ENCODE measurements around the gene IP6K3. TPM values are rescaled to one million over a fixed set of nuclear protein-coding genes. Genes with fewer than 3 reads are reported as not detected.

IP6K3 gene
- total and polyA plus RNA-seq, 2 donors (not counting 1 experiment from before 2014, with no cell fraction given), result not detected

- ChIA-PET CTCF (interaction anchor here (0.5 to 3.9 kb wide), 2 partner anchors 12 to 118 kb away, joined by 3 to 23 read pairs; no protein-coding TSS in a partner anchor), POLR2A (interaction anchor here (0.9 kb wide), 1 partner anchor 9 kb away, joined by 3 read pairs; no protein-coding TSS in a partner anchor)
- no peak overlapping the region for H3K27ac Mint-ChIP-seq
- intact Hi-C loops (cut with micrococcal nuclease), result no loop called here
- no peak overlapping the region for H3K9ac ChIP-seq (ENCODE audit: low read length)
- no peaks in the 10 kb centered on the region for H3K27me3 Mint-ChIP-seq
- no peak for DNase-seq
- H3K36me3 ChIP-seq (replicated peaks in 1 of 2; ENCODE audit: control extremely low read depth in 1 of 2, control insufficient read depth in 1 of 2, extremely low read depth in 1 of 2, insufficient read depth in 2 of 2, low read length in 1 of 2), result peaks cover 0 to 73% of the 10 kb centered on the region in 2 experiments
- H3K4me1 Mint-ChIP-seq, result peaks cover 15% of the 10 kb centered on the region
- no peak overlapping the region for H2AFZ ChIP-seq (ENCODE audit: insufficient read depth, low read depth, low read length, poor library complexity, severe bottlenecking)
- WGBS (ENCODE audit: insufficient coverage), result 96% methylated on average over 25 of the region's 25 CpGs
- H3K4me2 ChIP-seq (replicated peaks; ENCODE audit: low read depth, low read length, poor library complexity, severe bottlenecking), result no peak overlapping the region
- peaks cover 15 to 19% of the 10 kb centered on the region in 2 donors for H3K4me1 ChIP-seq (ENCODE audit: control insufficient read depth in 2 of 2, insufficient read depth in 2 of 2, low read length in 2 of 2)
- H3K27me3 ChIP-seq (replicated peaks in 1 of 4; ENCODE audit: control extremely low read depth in 1 of 4, control insufficient read depth in 3 of 4, insufficient read depth in 4 of 4, low read length in 3 of 4), result no peaks in the 10 kb centered on the region
- TF ChIP-seq EZH2 (IDR thresholded peaks at IDR 0.05; ENCODE audit: borderline replicate concordance, insufficient read depth, low read depth, low read length, poor library complexity, severe bottlenecking), result no peak
- no peak for TF ChIP-seq CTCF (IDR thresholded peaks at IDR 0.05)
- H4K20me1 ChIP-seq (ENCODE audit: control insufficient read depth, insufficient read depth, low read length, poor library complexity, severe bottlenecking), result no peaks in the 10 kb centered on the region
- H3K9me3 Mint-ChIP-seq (ENCODE audit: insufficient read depth), result no peaks in the 10 kb centered on the region
- no peaks in the 10 kb centered on the region for H3K79me2 ChIP-seq (ENCODE audit: control insufficient read depth, insufficient read depth, low read length)
- H3K4me3 ChIP-seq (ENCODE audit: control extremely low read depth in 1 of 5, extremely low read depth in 1 of 5, insufficient read depth in 1 of 5, low read depth in 2 of 5, low read length in 4 of 5), result no peak overlapping the region
- ATAC-seq (ENCODE audit: low read depth), result no peak
- H3K4me3 Mint-ChIP-seq, result no peak overlapping the region
- H3K27ac ChIP-seq (ENCODE audit: low read length in 2 of 2), result no peak overlapping the region
- no peaks in the 10 kb centered on the region for H3K9me3 ChIP-seq (ENCODE audit: control extremely low read depth in 1 of 3, control insufficient read depth in 2 of 3, insufficient read depth in 1 of 3, low read length in 2 of 3)
These were observed 58.1 kb downstream of the IP6K3 start for GRCh38 chr6:33688451-33689147.

GRCh38 chr6:33688006-33688405 lies 58.7 kb downstream of the IP6K3 start:
- no peaks in the 10 kb centered on the region for H4K20me1 ChIP-seq (ENCODE audit: control insufficient read depth, insufficient read depth, low read length, poor library complexity, severe bottlenecking)
- no peak overlapping the region for H2AFZ ChIP-seq (ENCODE audit: insufficient read depth, low read depth, low read length, poor library complexity, severe bottlenecking)
- H3K9me3 ChIP-seq (ENCODE audit: control extremely low read depth in 1 of 3, control insufficient read depth in 2 of 3, insufficient read depth in 1 of 3, low read length in 2 of 3), result no peaks in the 10 kb centered on the region
- H3K9ac ChIP-seq (ENCODE audit: low read length), result no peak overlapping the region
- Mint-ChIP-seq H3K9me3 (ENCODE audit: insufficient read depth) (no peaks in the 10 kb centered on the region), H3K4me3 (no peak overlapping the region), H3K4me1 (peaks cover 9% of the 10 kb centered on the region), H3K27ac (peak overlapping the region; percentile 32), H3K27me3 (no peaks in the 10 kb centered on the region)
- no peaks in the 10 kb centered on the region for H3K27me3 ChIP-seq (replicated peaks in 1 of 4; ENCODE audit: control extremely low read depth in 1 of 4, control insufficient read depth in 3 of 4, insufficient read depth in 4 of 4, low read length in 3 of 4)
- no peak overlapping the region for H3K4me2 ChIP-seq (replicated peaks; ENCODE audit: low read depth, low read length, poor library complexity, severe bottlenecking)
- peaks cover 0 to 79% of the 10 kb centered on the region in 2 experiments for H3K36me3 ChIP-seq (replicated peaks in 1 of 2; ENCODE audit: control extremely low read depth in 1 of 2, control insufficient read depth in 1 of 2, extremely low read depth in 1 of 2, insufficient read depth in 2 of 2, low read length in 1 of 2)
- ATAC-seq (ENCODE audit: low read depth), result no peak
- intact Hi-C loops (cut with micrococcal nuclease), result no loop called here
- DNase-seq, result no peak
- H3K4me3 ChIP-seq (ENCODE audit: control extremely low read depth in 1 of 5, extremely low read depth in 1 of 5, insufficient read depth in 1 of 5, low read depth in 2 of 5, low read length in 4 of 5), result no peak overlapping the region
- no peaks in the 10 kb centered on the region for H3K79me2 ChIP-seq (ENCODE audit: control insufficient read depth, insufficient read depth, low read length)
- H3K27ac ChIP-seq (ENCODE audit: low read length in 2 of 2), result no peak overlapping the region
- POLR2A ChIA-PET, result interaction anchor here (0.9 kb wide), 1 partner anchor 9 kb away, joined by 3 read pairs; no protein-coding TSS in a partner anchor
- 96% methylated on average over 20 of the region's 20 CpGs for WGBS (ENCODE audit: insufficient coverage)
- CTCF ChIA-PET, result interaction anchor here (1.0 kb wide), 1 partner anchor 10 kb away, joined by 3 read pairs; no protein-coding TSS in a partner anchor
- H3K4me1 ChIP-seq (ENCODE audit: control insufficient read depth in 2 of 2, insufficient read depth in 2 of 2, low read length in 2 of 2), result peaks cover 9 to 13% of the 10 kb centered on the region in 2 donors
- no peak for TF ChIP-seq EZH2 (IDR thresholded peaks at IDR 0.05; ENCODE audit: borderline replicate concordance, insufficient read depth, low read depth, low read length, poor library complexity, severe bottlenecking)
- TF ChIP-seq CTCF (IDR thresholded peaks at IDR 0.05), result no peak
